Sigmoid colon (tissue), 7 donors: Measurements from ENCODE around the gene SESTD1. TPM values are rescaled to one million over a fixed set of nuclear protein-coding genes. Genes with fewer than 3 reads are reported as not detected.

Experiments used
- DNase-seq: peaks from one replicate; pipeline ENCODE4 v3.0.0-alpha.2; 2019
- H3K27ac ChIP-seq, 4 donors: fragments of 200-600 bp; sonication (generic); one replicate each; pipeline ENCODE4 v1.5.1; 2016 to 2019; ENCODE audit warnings: mild to moderate bottlenecking in 1 of 4
- H3K27me3 ChIP-seq, 3 donors: fragments of 200-600 bp; sonication (generic); one replicate each; pipeline ENCODE4 v1.5.1; 2019; ENCODE audit warnings: mild to moderate bottlenecking in 1 of 3
- H3K36me3 ChIP-seq, 4 donors: fragments of 200-600 bp; sonication (generic); one replicate each; pipeline ENCODE4 v1.5.1; 2016 to 2019
- H3K4me1 ChIP-seq, 4 donors: fragments of 200-600 bp; sonication (generic); one replicate each; pipeline ENCODE4 v1.5.1; 2017 to 2019
- H3K4me3 ChIP-seq, 4 donors: fragments of 200-600 bp; sonication (generic); one replicate each; pipeline ENCODE4 v1.5.1; 2017 to 2019; ENCODE audit warnings: mild to moderate bottlenecking in 2 of 4, moderate library complexity in 1 of 4
- H3K9me3 ChIP-seq, 4 donors: fragments of 200-600 bp in 3 of 4; sonication (generic) in 3 of 4; one replicate each; pipeline versions ENCODE4 v1.5.1 to v1.6.1; 2013 to 2019
- EP300 ChIP-seq, 4 donors: sonication (generic); formaldehyde crosslinking; IDR thresholded peaks; one replicate each; pipeline ENCODE4 v1.6.1; 2017; ENCODE audit warnings: antibody characterized with exemption in 4 of 4
- POLR2A ChIP-seq, 2 donors: fragments of 450-650 bp; IDR thresholded peaks; one replicate each; pipeline ENCODE4 v1.6.1; 2016; ENCODE audit warnings: antibody characterized with exemption in 2 of 2, mild to moderate bottlenecking in 2 of 2, moderate library complexity in 2 of 2
- POLR2AphosphoS5 ChIP-seq, 4 donors: sonication (generic); formaldehyde crosslinking; IDR thresholded peaks; one replicate each; pipeline ENCODE4 v1.6.1; 2017; ENCODE audit warnings: antibody characterized with exemption in 4 of 4
- WGBS, 2 donors: extraction: QIAGEN DNeasy Blood & Tissue Kit; methylation state at CpG; one replicate each; pipeline ENCODE4 v1.1.7; 2013; 5-methylcytosine and 5-hydroxymethylcytosine counted together
- intact Hi-C: fragments of 100-400 bp; cut with DNase I; formaldehyde crosslinking; loops from one replicate; pipeline ENCODE4 v1.15.1; 2023
- polyA plus RNA-seq, 3 donors: library from polyadenylated mRNA; stranded (reverse); fragments of 200-250 nt; gene quantifications; one replicate each; pipeline ENCODE4 v1.2.3, GENCODE V29; 2013
- total RNA-seq, 4 donors: library from RNA; depleted of rRNA; stranded (reverse); fragments of >200 nt; gene quantifications; one replicate each; pipeline ENCODE4 v1.1.0, GENCODE V29; 2016
- TF ChIP-seq, protein P1 (sequence below), 4 experiments: fragments of 450-650 bp in 3 of 4; fragments of 200-600 bp in 1 of 4; IDR thresholded peaks; one replicate each; pipeline ENCODE4 v1.5.1; 2016 to 2019; ENCODE audit warnings: antibody characterized with exemption in 4 of 4, mild to moderate bottlenecking in 3 of 4, moderate library complexity in 2 of 4
- donor health status: healthy with polysubstance abuse.
- donor health status: Bipolar disorder and iron deficiency.
- donor health status: healthy.

SESTD1 gene
- total and polyA plus RNA-seq, 7 donors, result 9.5 to 52.3 (median 31.0) TPM

GRCh38 chr2:179125404-179125803 is 139.2 kb downstream of the SESTD1 start:
- Histone ChIP-seq H3K4me3 (no peak overlapping the region), H3K27me3 (no peaks in the 10 kb centered on the region), H3K27ac (no peak overlapping the region), H3K36me3 (peaks cover 0 to 30% (median 2%) of the 10 kb centered on the region in 4 donors), H3K9me3 (no peaks in the 10 kb centered on the region), H3K4me1 (no peaks in the 10 kb centered on the region)
- no peak for DNase-seq
- TF ChIP-seq POLR2AphosphoS5 (IDR thresholded peaks at IDR 0.05) (no peak), POLR2A (IDR thresholded peaks at IDR 0.05) (no peak)
- intact Hi-C loops, result no loop called here
- 84 to 96% methylated on average over 3 of the region's 3 CpGs for WGBS, 2 donors

DNA sequence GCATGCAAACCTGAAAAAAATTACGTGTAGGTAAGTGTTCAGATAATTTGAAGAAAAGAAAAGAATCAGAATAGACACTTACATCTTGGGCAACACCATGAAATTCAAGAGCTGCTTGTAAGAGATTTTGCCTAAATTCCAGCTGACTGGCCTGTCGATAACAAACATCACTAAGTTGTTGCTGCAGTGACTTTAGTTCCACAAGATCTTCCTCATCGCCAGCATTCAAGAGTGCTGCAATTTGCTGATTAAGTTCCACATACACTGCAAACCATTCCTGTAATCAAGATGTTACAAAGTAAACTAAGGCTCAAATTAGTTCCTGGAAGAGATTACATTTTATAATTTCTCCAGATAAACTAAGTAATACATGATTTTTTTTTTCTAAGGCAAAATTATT is 140.3 kb downstream of the SESTD1 start:
- Histone ChIP-seq H3K4me1 (no peaks in the 10 kb centered on the region), H3K27ac (no peak overlapping the region), H3K9me3 (no peaks in the 10 kb centered on the region), H3K36me3 (peaks cover 0 to 41% (median 4%) of the 10 kb centered on the region in 4 donors), H3K4me3 (no peak overlapping the region), H3K27me3 (no peaks in the 10 kb centered on the region)
- WGBS, 2 donors, result 86 to 91% methylated on average over 3 of the region's 3 CpGs
- intact Hi-C loops, result no loop called here
- DNase-seq, result no peak
- TF ChIP-seq, protein P1, sequence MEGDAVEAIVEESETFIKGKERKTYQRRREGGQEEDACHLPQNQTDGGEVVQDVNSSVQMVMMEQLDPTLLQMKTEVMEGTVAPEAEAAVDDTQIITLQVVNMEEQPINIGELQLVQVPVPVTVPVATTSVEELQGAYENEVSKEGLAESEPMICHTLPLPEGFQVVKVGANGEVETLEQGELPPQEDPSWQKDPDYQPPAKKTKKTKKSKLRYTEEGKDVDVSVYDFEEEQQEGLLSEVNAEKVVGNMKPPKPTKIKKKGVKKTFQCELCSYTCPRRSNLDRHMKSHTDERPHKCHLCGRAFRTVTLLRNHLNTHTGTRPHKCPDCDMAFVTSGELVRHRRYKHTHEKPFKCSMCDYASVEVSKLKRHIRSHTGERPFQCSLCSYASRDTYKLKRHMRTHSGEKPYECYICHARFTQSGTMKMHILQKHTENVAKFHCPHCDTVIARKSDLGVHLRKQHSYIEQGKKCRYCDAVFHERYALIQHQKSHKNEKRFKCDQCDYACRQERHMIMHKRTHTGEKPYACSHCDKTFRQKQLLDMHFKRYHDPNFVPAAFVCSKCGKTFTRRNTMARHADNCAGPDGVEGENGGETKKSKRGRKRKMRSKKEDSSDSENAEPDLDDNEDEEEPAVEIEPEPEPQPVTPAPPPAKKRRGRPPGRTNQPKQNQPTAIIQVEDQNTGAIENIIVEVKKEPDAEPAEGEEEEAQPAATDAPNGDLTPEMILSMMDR (IDR thresholded peaks at IDR 0.05), result no peak
- TF ChIP-seq EP300 (IDR thresholded peaks at IDR 0.05) (no peak), POLR2A (IDR thresholded peaks at IDR 0.05) (no peak), POLR2AphosphoS5 (IDR thresholded peaks at IDR 0.05) (no peak)

DNA sequence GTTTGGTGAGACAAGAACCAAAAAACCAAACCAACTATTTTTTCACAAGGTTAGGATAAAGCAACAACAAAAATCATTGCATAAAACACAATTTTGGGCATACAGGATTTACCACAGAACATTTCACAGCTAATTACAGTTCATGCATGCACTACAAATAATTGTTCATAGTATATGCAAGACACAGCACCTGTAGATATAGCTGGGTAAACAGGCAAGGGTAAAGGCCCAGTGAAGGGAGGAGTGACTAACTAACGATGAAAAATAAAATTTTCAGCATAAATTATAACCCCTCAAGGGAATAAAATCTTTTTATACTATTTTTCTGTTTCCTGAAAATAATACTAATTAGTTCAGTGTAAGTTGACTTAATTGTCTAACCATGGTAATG is 141.4 kb downstream of the SESTD1 start:
- 78 to 91% methylated on average over 1 of the region's 1 CpG for WGBS, 2 donors
- intact Hi-C loops, result no loop called here
- Histone ChIP-seq H3K4me1 (no peaks in the 10 kb centered on the region), H3K36me3 (peaks cover 0 to 37% (median 7%) of the 10 kb centered on the region in 4 donors), H3K27ac (no peak overlapping the region), H3K4me3 (no peak overlapping the region), H3K9me3 (no peaks in the 10 kb centered on the region), H3K27me3 (no peaks in the 10 kb centered on the region)
- DNase-seq, result no peak
- TF ChIP-seq POLR2AphosphoS5 (IDR thresholded peaks at IDR 0.05) (no peak), EP300 (IDR thresholded peaks at IDR 0.05) (no peak), POLR2A (IDR thresholded peaks at IDR 0.05) (no peak)
- TF ChIP-seq, protein P1 (IDR thresholded peaks at IDR 0.05), result no peak

DNA sequence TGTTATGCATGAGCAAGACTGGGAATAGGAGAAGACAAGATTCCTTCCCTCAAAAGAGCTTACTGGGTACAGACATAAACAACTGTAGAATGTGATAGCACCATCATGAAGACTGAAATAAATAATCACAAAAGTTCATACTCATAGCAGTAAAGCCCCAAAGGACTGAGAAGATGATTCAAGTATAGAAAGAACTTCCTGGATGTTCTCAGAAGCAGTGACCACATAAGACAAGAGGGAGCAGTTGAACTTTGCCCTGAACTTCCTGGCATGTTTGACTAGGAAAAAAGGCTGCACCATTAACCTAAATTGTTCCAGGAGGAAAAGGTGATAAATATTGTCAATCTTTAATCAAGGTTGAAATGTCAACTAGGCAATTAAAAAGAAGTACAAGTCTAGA is 156.9 kb downstream of the SESTD1 start:
- Histone ChIP-seq H3K27ac (peak overlapping the region in 1 of 4 donors; percentile 78), H3K27me3 (no peaks in the 10 kb centered on the region), H3K9me3 (no peaks in the 10 kb centered on the region), H3K4me3 (no peak overlapping the region), H3K4me1 (peaks cover 0 to 44% (median 30%) of the 10 kb centered on the region in 4 donors), H3K36me3 (peaks cover 0 to 52% (median 20%) of the 10 kb centered on the region in 4 donors)
- TF ChIP-seq, protein P1 (IDR thresholded peaks at IDR 0.05), result no peak
- no peak for TF ChIP-seq POLR2AphosphoS5 (IDR thresholded peaks at IDR 0.05)
- no peak for TF ChIP-seq EP300 (IDR thresholded peaks at IDR 0.05)
- no peak for TF ChIP-seq POLR2A (IDR thresholded peaks at IDR 0.05)
- intact Hi-C loops, result loop anchor here (10.0 kb wide), 1 partner anchor 93 kb away; no protein-coding TSS in a partner anchor
- DNase-seq, result no peak

DNA sequence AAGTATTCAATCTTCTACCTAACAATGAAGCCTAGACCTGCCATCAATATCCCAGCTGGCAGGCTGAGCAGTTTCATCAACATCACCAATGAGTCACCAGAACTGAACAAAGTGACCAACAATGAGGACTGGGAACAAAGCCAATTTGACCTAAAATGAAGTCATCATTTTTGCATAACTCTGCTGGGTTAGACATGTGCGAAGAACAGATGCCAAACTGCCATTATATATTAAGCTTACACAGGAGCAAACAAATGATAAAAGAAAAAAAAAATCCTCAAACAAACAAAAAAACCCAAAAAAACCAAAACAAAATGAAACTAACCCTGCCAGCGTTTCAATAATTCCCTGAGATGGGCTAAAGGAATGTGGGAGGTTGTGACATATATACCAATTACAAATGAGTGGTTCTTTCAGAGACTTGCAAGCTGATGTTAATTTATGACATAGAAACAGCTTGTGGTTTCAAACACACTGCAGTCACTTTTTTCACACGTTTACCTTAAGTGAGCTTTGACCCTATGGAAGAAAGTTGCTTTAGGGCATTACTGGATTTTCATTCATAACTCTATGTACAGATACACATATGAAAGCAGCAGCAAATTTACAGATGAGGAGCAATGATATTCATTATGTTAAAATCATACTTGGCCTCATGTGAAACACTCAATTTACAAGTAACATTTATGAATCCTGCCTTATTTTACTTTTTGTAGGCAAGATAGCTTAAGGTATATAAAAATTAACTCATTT is 157.8 kb downstream of the SESTD1 start:
- Histone ChIP-seq H3K27me3 (no peaks in the 10 kb centered on the region), H3K27ac (peak overlapping the region in 3 of 4 donors; percentile 60 to 78 (median 69)), H3K9me3 (no peaks in the 10 kb centered on the region), H3K36me3 (peaks cover 0 to 43% (median 14%) of the 10 kb centered on the region in 4 donors), H3K4me3 (no peak overlapping the region), H3K4me1 (peaks cover 0 to 44% (median 30%) of the 10 kb centered on the region in 4 donors)
- intact Hi-C loops, result loop anchor here (10.0 kb wide), 1 partner anchor 92 kb away; no protein-coding TSS in a partner anchor
- WGBS, 2 donors, result 10 to 40% methylated on average over 3 of the region's 3 CpGs
- TF ChIP-seq POLR2AphosphoS5 (IDR thresholded peaks at IDR 0.05) (peak in 3 of 4 donors; percentile 23 to 37 (median 34)), EP300 (IDR thresholded peaks at IDR 0.05) (no peak)
- peak; percentile 70 for DNase-seq
